SKM-1 treated with dmso at 0.1 percent for 144 hours (cell line): ENCODE results near the gene PCDHGA5.
"Not testable (repeated sequence)": the region's sequence is repeated elsewhere in the genome, so short reads cannot be mapped to it uniquely, and the experiment has no call there.

Experiments used
- DNase-seq: peaks from one replicate; lab custom pipeline; 2025; ENCODE audit not compliant: unreplicated experiment; lab: John Stamatoyannopoulos, UW

The PCDHGA5 gene

GRCh38 chr5:141412854-141413539 is 49.0 kb downstream of the PCDHGA5 start, which contains the start of gene PCDHGA10:
PCDHGA10 (plus strand) TSS chr5:141412987; CDS start chr5:141413176, 189 bp downstream.
- peak; percentile 75 for DNase-seq

DNA sequence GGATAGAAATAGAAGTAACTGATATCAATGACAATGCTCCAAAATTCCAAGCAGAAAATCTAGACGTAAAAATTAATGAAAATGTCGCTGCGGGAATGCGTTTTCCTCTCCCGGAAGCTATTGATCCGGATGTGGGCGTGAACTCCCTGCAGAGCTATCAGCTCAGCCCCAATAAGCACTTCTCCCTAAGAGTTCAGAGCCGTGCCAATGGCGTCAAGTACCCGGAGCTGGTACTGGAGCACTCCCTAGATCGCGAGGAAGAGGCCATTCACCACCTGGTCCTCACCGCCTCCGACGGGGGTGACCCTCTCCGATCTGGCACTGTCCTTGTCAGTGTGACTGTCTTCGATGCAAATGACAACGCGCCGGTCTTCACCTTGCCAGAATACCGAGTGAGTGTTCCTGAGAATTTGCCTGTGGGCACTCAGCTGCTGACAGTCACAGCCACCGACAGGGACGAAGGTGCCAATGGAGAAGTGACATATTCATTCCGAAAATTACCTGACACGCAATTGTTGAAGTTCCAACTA is 49.6 kb downstream of the PCDHGA5 start:
- DNase-seq = no peak

GRCh38 chr5:141414548-141415274 is 50.7 kb downstream of the PCDHGA5 start:
- DNase-seq = not testable (repeated sequence)

GRCh38 chr5:141415275-141415618 is 51.3 kb downstream of the PCDHGA5 start:
- not testable (repeated sequence) for DNase-seq
